ENCODE measurements around the gene FUS. TPM values are rescaled to one million over a fixed set of nuclear protein-coding genes. Genes with fewer than 3 reads are reported as not detected.

Gene FUS
- total RNA-seq, 5 donors from 2014 or later (not counting 1 experiment from before 2014, with no cell fraction given), result 410 to 963 (median 434) TPM

- H3K36me3 ChIP-seq (ENCODE audit: control insufficient read depth in 2 of 2, extremely low read depth in 1 of 2, insufficient read depth in 1 of 2, low read length in 1 of 2), result peaks cover 17 to 100% of the 10 kb centered on the region in 2 donors
- 99% methylated on average over 10 of the region's 12 CpGs for WGBS (ENCODE audit: insufficient coverage)
- CTCF ChIA-PET, result no interaction called here
- ATAC-seq (replicated peaks in 1 of 4) (no peak), DNase-seq (no peak)
- H3K27ac ChIP-seq (ENCODE audit: low read length), result no peak overlapping the region
- H3K4me3 ChIP-seq (ENCODE audit: control insufficient read depth in 1 of 2, extremely low read depth in 1 of 2, low read length in 1 of 2), result no peak overlapping the region
- POLR2A ChIA-PET, result interaction anchor here (0.6 to 1.6 kb wide), 5 partner anchors 10 to 171 kb away, joined by 3 to 10 read pairs (median 5); partner anchors contain the start of gene FUS (in 1 of the 2)
- Mint-ChIP-seq H3K4me1 (peaks cover 79 to 87% (median 79%) of the 10 kb centered on the region in 3 donors), H3K27me3 (no peaks in the 10 kb centered on the region), H3K36me3 (peaks cover 88% of the 10 kb centered on the region), H3K27ac (peak overlapping the region; percentile 52 to 72), H3K4me3 (peak overlapping the region in 1 of 3 donors; percentile 19), H3K9me3 (no peaks in the 10 kb centered on the region)
- no peaks in the 10 kb centered on the region for H3K9me3 ChIP-seq
- H3K4me1 ChIP-seq (ENCODE audit: control insufficient read depth in 1 of 2, extremely low read depth in 1 of 2, insufficient read depth in 2 of 2, low read length in 2 of 2), result peaks cover 25 to 52% of the 10 kb centered on the region in 2 experiments
- H3K27me3 ChIP-seq (replicated peaks in 1 of 2; ENCODE audit: control insufficient read depth in 2 of 2, extremely low read depth in 1 of 2, insufficient read depth in 2 of 2, low read length in 1 of 2), result no peaks in the 10 kb centered on the region
Measured at GRCh38 chr16:31190061-31190460, 10.1 kb downstream of the FUS start.

- Histone ChIP-seq H3K27me3 (replicated peaks in 1 of 2; ENCODE audit: control insufficient read depth in 2 of 2, extremely low read depth in 1 of 2, insufficient read depth in 2 of 2, low read length in 1 of 2) (no peaks in the 10 kb centered on the region), H3K9me3 (no peaks in the 10 kb centered on the region), H3K4me3 (ENCODE audit: control insufficient read depth in 1 of 2, extremely low read depth in 1 of 2, low read length in 1 of 2) (no peak overlapping the region), H3K4me1 (ENCODE audit: control insufficient read depth in 1 of 2, extremely low read depth in 1 of 2, insufficient read depth in 2 of 2, low read length in 2 of 2) (peaks cover 16 to 44% of the 10 kb centered on the region in 2 experiments), H3K36me3 (ENCODE audit: control insufficient read depth in 2 of 2, extremely low read depth in 1 of 2, insufficient read depth in 1 of 2, low read length in 1 of 2) (peaks cover 26 to 100% of the 10 kb centered on the region in 2 donors), H3K27ac (ENCODE audit: low read length) (no peak overlapping the region)
- H3K36me3 Mint-ChIP-seq, result peaks cover 81% of the 10 kb centered on the region
- CTCF ChIA-PET, result no interaction called here
- H3K27ac Mint-ChIP-seq, result peak overlapping the region; percentile 12 to 66
- DNase-seq (no peak), ATAC-seq (replicated peaks in 1 of 4) (no peak)
- H3K4me1 Mint-ChIP-seq, result peaks cover 73 to 86% (median 73%) of the 10 kb centered on the region in 3 donors
- 97% methylated on average over 12 of the region's 17 CpGs for WGBS (ENCODE audit: insufficient coverage)
- H3K27me3 Mint-ChIP-seq, result no peaks in the 10 kb centered on the region
- no peaks in the 10 kb centered on the region for H3K9me3 Mint-ChIP-seq
- POLR2A ChIA-PET, result interaction anchor here in 1 of 2 donors (0.6 kb wide), 1 partner anchor 11 kb away, joined by 3 read pairs; no protein-coding TSS in a partner anchor
- no peak overlapping the region for H3K4me3 Mint-ChIP-seq
Measured at GRCh38 chr16:31190818-31191444, 11.0 kb downstream of the FUS start.

GRCh38 chr16:31191697-31192428, 11.9 kb downstream of the FUS start:
- H3K4me1 Mint-ChIP-seq, result peaks cover 67 to 83% (median 70%) of the 10 kb centered on the region in 3 donors
- DNase-seq (no peak), ATAC-seq (replicated peaks in 1 of 4) (no peak)
- H3K4me3 ChIP-seq (ENCODE audit: control insufficient read depth in 1 of 2, extremely low read depth in 1 of 2, low read length in 1 of 2), result no peak overlapping the region
- H3K27me3 ChIP-seq (replicated peaks in 1 of 2; ENCODE audit: control insufficient read depth in 2 of 2, extremely low read depth in 1 of 2, insufficient read depth in 2 of 2, low read length in 1 of 2), result no peaks in the 10 kb centered on the region
- no peaks in the 10 kb centered on the region for H3K27me3 Mint-ChIP-seq
- peaks cover 8 to 34% of the 10 kb centered on the region in 2 experiments for H3K4me1 ChIP-seq (ENCODE audit: control insufficient read depth in 1 of 2, extremely low read depth in 1 of 2, insufficient read depth in 2 of 2, low read length in 2 of 2)
- H3K4me3 Mint-ChIP-seq, result no peak overlapping the region
- peak overlapping the region; percentile 2 to 22 for H3K27ac Mint-ChIP-seq
- 95% methylated on average over 2 of the region's 5 CpGs for WGBS (ENCODE audit: insufficient coverage)
- peaks cover 32 to 100% of the 10 kb centered on the region in 2 donors for H3K36me3 ChIP-seq (ENCODE audit: control insufficient read depth in 2 of 2, extremely low read depth in 1 of 2, insufficient read depth in 1 of 2, low read length in 1 of 2)
- no peaks in the 10 kb centered on the region for H3K9me3 Mint-ChIP-seq
- H3K36me3 Mint-ChIP-seq, result peaks cover 76% of the 10 kb centered on the region
- CTCF ChIA-PET, result no interaction called here
- H3K9me3 ChIP-seq, result no peaks in the 10 kb centered on the region
- H3K27ac ChIP-seq (ENCODE audit: low read length), result peak overlapping the region; percentile 11
- POLR2A ChIA-PET, result interaction anchor here in 1 of 2 donors (0.6 kb wide), 1 partner anchor 11 kb away, joined by 3 read pairs; no protein-coding TSS in a partner anchor

GRCh38 chr16:31192856-31193642, 13.1 kb downstream of the FUS start:
- Histone ChIP-seq H3K27ac (ENCODE audit: low read length) (peak overlapping the region; percentile 9), H3K36me3 (ENCODE audit: control insufficient read depth in 2 of 2, extremely low read depth in 1 of 2, insufficient read depth in 1 of 2, low read length in 1 of 2) (peaks cover 32 to 90% of the 10 kb centered on the region in 2 donors), H3K4me1 (ENCODE audit: control insufficient read depth in 1 of 2, extremely low read depth in 1 of 2, insufficient read depth in 2 of 2, low read length in 2 of 2) (peaks cover 3 to 30% of the 10 kb centered on the region in 2 experiments), H3K9me3 (no peaks in the 10 kb centered on the region), H3K4me3 (ENCODE audit: control insufficient read depth in 1 of 2, extremely low read depth in 1 of 2, low read length in 1 of 2) (no peak overlapping the region), H3K27me3 (replicated peaks in 1 of 2; ENCODE audit: control insufficient read depth in 2 of 2, extremely low read depth in 1 of 2, insufficient read depth in 2 of 2, low read length in 1 of 2) (no peaks in the 10 kb centered on the region)
- CTCF ChIA-PET, result interaction anchor here in 1 of 2 donors (0.6 kb wide), 1 partner anchor 10 kb away, joined by 5 read pairs; no protein-coding TSS in a partner anchor
- H3K4me3 Mint-ChIP-seq, result no peak overlapping the region
- POLR2A ChIA-PET, result interaction anchor here (0.6 to 1.3 kb wide), 2 partner anchors 9 to 10 kb away, joined by 3 to 4 read pairs; partner anchors contain the start of gene PYCARD (in 1 of the 2)
- H3K4me1 Mint-ChIP-seq, result peaks cover 58 to 74% (median 61%) of the 10 kb centered on the region in 3 donors
- peak overlapping the region; percentile 63 to 71 for H3K27ac Mint-ChIP-seq
- H3K9me3 Mint-ChIP-seq, result no peaks in the 10 kb centered on the region
- no peak for ATAC-seq (replicated peaks in 1 of 4)
- WGBS (ENCODE audit: insufficient coverage), result 95% methylated on average over 9 of the region's 16 CpGs
- no peaks in the 10 kb centered on the region for H3K27me3 Mint-ChIP-seq
- no peak for DNase-seq
- peaks cover 66% of the 10 kb centered on the region for H3K36me3 Mint-ChIP-seq

GRCh38 chr16:31193874-31194273, 13.9 kb downstream of the FUS start:
- no peak for ATAC-seq (replicated peaks in 1 of 4)

More at GRCh38 chr16:31193874-31194273, 13.9 kb downstream of the FUS start:
- H3K4me1 ChIP-seq (ENCODE audit: control insufficient read depth in 1 of 2, extremely low read depth in 1 of 2, insufficient read depth in 2 of 2, low read length in 2 of 2), result peaks cover 4 to 31% of the 10 kb centered on the region in 2 experiments
- H3K36me3 ChIP-seq (ENCODE audit: control insufficient read depth in 2 of 2, extremely low read depth in 1 of 2, insufficient read depth in 1 of 2, low read length in 1 of 2), result peaks cover 32 to 82% of the 10 kb centered on the region in 2 donors
- WGBS (ENCODE audit: insufficient coverage), result 100% methylated on average over 1 of the region's 2 CpGs
- ChIA-PET POLR2A (interaction anchor here in 1 of 2 donors (1.3 kb wide), 1 partner anchor 8 kb away, joined by 4 read pairs; the partner anchor contains the start of gene PYCARD), CTCF (interaction anchor here in 1 of 2 donors (0.7 kb wide), 1 partner anchor 267 kb away, joined by 5 read pairs; no protein-coding TSS in a partner anchor)
- H3K4me3 ChIP-seq (ENCODE audit: control insufficient read depth in 1 of 2, extremely low read depth in 1 of 2, low read length in 1 of 2), result no peak overlapping the region
- Mint-ChIP-seq H3K36me3 (peaks cover 58% of the 10 kb centered on the region), H3K27me3 (no peaks in the 10 kb centered on the region), H3K9me3 (no peaks in the 10 kb centered on the region), H3K4me1 (peaks cover 58 to 74% (median 61%) of the 10 kb centered on the region in 3 donors), H3K4me3 (no peak overlapping the region), H3K27ac (peak overlapping the region; percentile 27 to 48)
- no peak for DNase-seq
- no peaks in the 10 kb centered on the region for H3K27me3 ChIP-seq (replicated peaks in 1 of 2; ENCODE audit: control insufficient read depth in 2 of 2, extremely low read depth in 1 of 2, insufficient read depth in 2 of 2, low read length in 1 of 2)
- no peaks in the 10 kb centered on the region for H3K9me3 ChIP-seq
- no peak overlapping the region for H3K27ac ChIP-seq (ENCODE audit: low read length)
